Globus pallidus (tissue), 1 donor: Measurements from ENCODE around the gene TMED8.
"Not testable (repeated sequence)": the region's sequence is repeated elsewhere in the genome, so short reads cannot be mapped to it uniquely, and the experiment has no call there.

Source experiments
- DNase-seq: peaks from one replicate; pipeline ENCODE4 v3.0.0-alpha.2; 2015; ENCODE audit warnings: low spot score

Gene TMED8

DNA sequence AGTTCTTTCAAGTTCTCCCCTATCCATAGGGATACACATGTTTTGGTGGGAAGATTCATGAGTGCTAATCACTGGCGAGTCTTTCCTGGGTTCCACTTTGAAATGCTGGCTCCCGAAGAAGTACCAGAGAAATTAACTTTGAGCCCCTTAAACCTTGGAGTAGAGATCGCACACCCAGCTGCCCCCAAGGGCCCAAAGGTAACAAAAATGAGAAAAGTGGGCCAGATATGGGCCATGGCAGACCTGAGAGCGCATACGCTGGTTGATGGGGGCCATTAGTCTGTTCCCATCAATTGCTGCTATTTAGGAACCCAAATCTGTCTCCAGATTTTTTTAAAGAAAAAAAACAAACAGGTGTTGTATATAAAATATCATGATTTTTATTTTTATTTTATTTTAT, 53.9 kb downstream of the TMED8 start:
- DNase-seq = no peak

DNA sequence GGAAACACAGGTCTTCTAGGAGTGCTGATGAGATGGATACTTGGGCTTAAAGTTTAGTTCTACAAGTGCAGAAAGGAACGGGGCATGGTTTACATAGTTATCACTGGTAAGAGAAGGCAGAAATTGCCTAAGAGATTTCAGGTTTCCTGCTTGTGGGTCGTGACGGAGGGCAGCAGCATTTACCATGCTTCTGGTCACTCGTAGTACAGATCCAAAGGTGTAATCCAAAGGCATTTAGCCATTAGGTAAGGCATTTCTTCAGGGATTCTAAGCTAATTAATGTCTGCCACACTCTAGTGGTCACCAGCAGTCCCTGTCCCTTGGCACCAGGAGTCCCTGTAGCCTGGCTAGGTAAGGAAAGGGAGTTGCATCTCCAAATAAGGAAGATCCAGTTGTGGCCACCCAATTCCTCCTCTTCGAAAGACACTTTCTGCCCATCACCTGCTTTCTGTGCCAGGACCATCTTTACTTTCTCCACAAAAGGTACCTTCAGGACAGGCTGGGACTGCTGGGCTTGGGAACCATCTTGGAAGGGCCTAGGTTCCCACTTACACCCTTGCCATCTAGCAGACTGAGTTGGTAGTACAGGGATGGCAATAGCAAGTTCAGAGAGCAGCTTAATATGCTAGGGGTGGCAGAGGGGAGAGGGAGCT, 54.5 kb downstream of the TMED8 start:
- no peak for DNase-seq

DNA sequence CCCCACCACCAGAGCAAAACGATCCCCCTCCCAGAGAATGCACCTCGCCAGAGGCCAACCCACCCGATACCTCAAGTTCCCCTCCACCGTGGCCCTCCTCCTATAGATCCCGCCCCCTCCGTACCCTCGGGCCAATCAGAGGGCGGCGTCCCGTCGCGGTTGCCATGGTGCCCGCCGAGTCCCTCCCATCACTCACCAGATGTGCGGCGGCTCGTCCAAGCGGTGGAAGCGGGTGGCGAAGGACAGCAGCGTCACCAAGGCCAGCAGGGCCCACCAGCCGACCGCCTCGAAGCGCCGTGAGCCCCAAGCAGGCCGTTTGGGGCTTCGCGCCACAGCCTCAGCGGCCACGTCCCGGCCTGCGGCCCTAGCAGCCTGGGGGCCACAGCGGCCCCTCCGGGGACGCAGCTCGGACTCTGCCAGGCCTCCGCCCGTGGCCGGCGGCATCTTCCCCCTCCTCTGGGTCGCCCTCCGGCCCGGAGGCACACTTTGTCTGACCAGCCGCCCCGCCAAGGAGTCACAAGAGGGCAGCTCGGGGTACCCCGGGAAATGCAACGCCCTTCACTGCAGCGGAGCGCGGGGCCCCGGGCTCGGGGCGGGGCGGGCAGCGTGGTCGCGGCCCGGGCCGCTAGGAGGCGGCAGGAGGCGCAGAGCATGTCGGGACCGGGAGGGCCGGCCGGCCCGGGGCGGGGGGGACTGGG, 56.5 kb downstream of the TMED8 start, which contains the start of gene POMT2:
Gene POMT2 (minus strand): TSS at position 646 of the 698 bp plus-strand sequence. CDS start 202 bp downstream, at position 444.
- peak; percentile 93 for DNase-seq

DNA sequence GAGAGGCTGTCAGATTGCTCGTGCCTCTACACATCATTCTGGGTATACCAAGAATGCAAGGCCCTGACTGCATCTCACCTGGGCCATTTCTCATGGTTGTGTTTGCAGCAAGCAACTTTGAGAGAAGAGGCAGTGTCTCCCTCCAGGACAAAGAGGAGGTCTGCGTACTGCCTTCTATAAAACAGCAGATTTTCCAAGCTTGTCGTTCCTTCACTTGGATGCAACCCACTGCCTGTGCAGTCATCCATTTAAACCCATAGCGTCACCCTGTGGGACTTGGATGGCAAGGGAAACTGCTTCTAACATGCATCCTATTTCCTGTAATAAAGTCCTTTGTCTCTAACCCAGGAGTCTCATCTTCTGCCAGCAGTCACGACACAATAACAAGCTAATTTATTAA, 57.5 kb downstream of the TMED8 start:
- DNase-seq = peak; percentile 61

DNA sequence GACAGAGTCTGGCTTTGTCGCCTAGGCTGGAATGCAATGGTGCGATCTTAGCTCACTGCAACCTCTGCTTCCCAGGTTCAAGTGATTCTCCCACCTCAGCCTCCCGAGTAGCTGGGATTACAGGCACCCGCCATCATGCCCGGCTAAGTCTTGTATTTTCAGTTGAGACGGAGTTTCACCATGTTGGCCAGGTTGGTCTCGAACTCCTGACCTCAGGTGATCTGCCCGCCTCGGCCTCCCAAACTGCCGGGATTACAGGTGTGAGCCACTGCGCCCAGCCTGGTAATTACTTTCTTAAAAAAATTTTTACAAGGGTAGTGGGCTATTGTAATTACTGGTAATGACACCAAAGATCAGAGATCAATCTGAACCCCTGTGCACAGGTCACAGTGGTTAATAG, 58.1 kb downstream of the TMED8 start:
- not testable (repeated sequence) for DNase-seq

DNA sequence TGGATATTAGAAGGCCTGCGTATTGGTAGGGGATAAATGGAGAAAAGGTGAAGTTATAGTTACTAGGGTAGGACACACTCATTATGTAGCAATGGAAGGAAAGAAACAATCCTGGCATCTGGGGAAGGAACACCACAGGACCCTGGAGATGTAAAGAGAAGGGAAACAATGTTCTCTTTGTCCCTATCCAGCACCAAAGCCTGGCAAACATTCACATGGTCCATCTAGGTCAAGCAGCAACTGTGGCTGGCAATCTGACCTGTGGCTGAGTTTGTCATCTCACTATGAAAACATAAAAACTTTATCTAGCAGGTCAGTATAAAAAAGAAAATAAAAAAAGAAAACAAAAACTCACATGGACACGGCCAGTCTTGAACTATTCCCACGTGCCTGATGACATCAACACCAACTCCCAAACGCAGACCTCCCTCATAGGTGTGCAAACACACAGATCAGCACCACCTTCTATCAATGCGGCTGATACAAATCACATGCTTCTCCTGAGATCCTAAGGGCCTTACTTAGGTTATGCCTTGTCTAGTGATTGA, 58.8 kb downstream of the TMED8 start:
- peak; percentile 84 for DNase-seq

DNA sequence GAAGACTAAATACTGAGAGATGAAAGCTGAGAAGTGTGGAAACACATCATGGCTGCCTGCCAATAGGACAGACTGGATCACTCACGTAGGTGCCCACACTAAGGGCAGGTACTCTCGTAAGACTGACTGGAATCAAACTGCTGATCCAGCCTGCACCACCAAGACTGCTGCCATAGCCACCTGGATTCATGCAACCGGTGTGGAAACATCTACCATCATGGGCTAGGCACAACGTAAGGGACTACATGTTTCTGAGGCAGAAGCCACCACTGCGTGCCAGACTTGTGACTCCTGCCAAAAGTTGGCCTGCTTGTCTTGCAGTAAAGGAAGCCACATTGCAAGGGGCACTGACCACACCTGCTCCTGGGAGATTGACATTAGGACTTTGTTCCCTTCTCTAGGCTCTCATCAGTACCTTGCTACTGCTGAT, 60.0 kb downstream of the TMED8 start:
- DNase-seq = peak; percentile 41

DNA sequence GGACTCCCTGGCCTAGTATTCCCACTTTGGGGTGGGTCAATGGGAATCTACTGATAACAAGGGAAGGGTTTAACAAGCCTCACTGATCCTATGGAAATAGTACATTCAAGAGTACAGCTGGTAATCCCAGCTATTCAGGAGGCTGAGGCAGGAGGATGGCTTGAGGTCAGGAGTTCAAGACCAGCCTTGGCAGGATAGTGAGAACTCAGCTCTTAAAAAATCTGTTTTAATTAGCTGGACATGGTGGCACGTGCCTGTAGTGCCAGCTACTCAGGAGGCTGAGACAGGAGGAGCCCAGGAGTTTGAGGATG, 60.7 kb downstream of the TMED8 start:
- no peak for DNase-seq

DNA sequence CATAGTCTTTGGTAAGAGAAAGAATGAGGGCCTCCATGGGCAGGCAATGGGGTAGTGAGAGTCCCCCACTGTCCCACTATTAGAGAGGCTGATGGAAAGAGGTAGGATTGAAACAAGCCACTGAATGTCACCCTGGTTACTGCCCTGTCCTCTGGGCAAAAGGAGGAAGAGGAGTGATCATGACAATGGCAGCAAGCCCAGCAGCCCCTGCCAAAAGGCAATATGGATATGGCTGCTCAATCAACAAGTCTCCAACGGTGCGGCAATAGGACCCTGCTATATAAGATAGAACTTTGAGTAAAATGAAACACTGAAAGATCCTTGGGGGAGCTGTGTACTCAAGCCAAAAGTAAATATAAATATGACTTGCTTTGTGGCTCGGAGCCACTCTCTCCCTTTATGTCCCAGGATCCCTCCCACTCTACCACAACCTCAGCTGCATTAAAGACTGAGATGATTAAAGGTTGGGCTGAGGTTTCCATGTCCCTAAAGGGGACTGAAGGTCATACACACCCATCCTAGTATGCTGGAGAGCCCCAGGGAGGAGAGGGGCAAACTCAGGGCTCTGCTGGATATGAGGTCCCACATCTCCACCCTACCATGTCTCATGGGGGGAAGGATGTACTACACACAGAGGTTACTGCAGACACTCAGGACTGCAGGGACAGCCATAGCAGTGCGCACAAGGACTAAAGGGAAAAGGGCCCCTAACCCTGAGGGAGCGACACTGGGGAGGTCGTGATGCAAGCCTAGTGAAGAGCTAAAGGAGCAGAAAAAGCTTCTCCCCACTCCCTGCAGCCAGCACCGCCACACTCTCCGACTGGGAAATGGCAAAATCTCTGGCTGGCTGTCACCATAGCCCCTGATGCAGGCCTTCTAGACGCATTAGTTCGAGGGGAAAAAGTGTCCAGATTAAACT, 62.1 kb downstream of the TMED8 start:
- DNase-seq = peak; percentile 48

DNA sequence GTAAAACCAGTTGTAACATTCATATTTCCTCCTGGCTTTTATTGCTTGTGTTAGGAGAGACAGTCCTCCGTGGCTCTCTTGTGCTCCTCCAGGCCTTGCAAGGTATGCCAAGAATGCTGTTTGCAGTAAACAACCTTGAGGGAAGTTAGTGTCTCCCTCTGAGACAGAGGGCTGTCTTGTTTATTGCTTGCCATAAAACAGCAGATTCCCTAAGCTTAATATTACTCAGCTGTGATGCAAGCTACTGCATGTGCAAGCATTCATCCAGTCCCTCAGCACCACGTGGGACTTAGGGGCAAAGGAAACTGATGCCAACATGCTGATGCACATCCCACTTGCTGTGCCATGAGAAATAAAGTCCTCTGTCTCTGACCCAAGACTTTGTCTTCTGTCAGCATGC, 62.9 kb downstream of the TMED8 start:
- DNase-seq = peak; percentile 82

DNA sequence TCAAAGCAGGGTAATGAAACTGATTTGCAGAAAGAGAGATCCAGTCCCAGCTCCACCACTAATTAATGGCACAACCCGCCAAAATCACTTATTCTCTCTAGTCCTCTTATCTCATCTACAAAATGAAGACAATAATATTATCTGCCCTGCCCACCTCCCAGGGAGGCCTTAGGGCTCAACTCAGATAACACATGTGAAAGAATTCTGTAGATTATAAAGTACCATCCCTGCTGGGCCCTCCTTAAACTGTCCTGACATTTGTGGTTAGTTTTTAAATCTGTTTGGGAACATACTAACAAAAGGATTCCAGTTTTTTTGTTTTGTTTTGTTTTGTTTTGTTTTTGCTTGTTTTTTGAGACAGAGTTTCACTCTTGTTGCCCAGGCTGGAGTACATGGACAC, 63.5 kb downstream of the TMED8 start:
- DNase-seq = no peak

DNA sequence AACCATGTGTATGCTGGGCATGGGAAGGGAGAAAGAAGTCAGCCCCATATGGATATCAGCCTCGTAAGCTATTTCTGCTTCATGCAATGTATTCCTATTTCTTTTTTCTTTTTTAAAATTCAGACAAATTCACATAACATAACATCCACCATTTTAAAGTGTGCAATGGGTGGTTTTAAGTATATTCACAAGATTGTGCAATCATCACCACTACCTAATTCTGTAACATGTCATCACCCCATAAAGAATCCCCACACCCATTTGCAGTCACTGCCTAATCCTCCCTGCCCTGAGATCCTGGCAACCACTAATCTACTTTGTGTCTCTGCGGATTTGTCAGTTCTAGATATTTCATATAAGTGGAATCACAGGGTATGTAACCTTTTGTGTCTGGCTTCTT, 65.7 kb downstream of the TMED8 start:
- DNase-seq = no peak

DNA sequence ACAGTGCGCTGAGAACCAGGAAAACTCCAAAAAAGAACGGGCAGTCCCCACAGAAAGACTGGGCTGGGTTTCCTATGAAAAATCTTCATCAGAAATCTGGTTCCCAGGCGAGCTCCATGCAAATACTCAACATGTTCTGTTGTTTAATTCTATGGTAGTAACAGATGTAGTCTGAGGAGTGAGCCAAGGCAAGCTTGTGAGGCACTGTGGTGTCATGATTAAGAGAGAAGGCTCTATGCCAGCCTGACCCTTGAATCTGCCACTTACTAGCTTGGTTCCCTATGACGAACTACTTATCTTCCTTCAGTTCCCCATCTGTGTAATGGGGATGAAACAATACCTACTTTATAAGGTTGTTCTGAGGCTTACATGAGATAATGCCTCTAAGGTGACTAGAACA, 66.9 kb downstream of the TMED8 start:
- no peak for DNase-seq

DNA sequence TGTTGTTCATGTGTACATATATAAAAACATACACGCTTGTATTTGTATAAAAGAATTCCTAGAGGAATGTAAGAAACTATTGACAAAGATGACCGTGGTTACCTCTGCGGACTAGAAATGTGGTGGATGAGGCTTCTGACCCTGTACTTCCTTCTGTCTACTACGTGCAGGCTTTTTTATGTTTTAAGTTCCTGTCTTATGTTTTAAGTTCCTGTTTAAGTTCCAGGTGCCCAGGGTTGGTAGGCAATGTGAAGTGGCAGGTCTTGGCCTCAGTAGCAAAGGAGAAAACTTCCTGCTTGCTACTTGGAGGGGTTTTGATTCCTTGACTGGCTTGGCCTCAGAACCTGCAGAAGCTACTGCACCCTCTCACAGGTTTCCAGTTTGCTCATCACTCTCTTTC, 67.8 kb downstream of the TMED8 start:
- DNase-seq = no peak

DNA sequence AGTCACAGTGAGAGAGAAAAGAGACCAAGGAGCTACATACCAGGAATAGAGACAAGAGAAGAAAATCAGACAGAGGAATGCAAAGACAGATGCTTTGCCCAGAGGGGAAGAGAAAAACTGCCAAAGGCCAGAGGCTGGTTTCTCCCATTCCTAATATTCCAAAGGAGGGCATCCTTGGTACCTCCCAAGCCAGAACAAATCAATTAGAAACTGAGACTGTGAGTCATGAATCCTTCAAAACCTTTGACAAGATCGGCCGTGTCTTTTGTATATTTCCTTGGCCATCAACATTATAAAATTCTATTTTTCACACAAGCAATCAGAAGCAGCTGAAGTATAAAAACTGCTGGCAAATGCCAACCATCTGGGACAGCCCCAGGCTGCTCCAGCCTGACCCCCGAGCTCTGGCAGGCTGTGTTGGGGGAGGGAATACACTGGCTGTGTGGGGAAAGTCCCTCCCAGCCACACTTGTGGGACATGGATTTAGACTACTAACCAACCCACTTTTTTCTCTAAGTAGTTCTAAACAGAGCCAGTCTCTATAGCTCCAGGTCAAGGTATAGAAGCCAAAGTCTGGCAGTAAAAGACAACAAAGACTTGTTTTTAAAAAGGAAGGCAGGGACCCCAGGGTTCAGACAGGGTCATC, 69.9 kb downstream of the TMED8 start:
- peak; percentile 93 for DNase-seq

DNA sequence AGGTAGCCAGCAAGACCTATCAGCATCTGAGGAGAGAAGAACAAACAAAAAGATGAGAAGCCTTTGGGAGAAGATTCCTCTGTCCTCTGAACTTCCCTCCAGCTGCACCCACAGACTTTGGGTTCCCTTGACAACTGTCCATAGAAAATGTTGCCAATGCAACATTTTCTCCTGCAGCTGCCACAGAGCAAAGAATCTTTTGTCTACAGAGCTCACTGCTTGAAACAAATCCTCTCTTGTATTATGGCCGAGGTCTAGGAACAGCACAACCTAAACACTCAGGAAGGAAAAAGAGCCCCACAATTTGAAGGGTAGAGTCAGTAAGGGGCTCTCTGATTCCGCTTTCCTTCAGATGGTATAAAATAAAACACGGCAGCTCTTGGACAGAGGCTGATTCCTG, 70.5 kb downstream of the TMED8 start:
- DNase-seq = peak; percentile 97

DNA sequence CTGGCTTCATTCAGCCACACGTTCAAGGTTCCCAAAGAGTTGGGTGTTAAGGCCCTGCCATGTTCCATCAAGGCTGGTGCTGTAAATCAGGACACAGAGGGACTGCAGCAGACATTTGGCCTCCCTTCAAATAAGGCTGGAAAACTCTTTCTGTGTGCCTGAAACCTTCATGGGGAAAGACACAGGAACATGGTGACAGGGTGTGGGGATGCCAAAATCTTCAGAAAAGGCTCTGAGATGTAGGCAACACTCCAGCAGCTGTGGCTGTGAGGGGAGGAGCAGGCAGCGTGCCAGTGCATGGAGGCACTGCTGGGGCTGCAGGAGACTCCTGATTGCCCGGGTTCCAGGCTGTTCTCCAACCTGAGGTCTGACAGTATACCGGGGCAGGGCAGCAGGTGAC, 71.2 kb downstream of the TMED8 start:
- peak; percentile 76 for DNase-seq

DNA sequence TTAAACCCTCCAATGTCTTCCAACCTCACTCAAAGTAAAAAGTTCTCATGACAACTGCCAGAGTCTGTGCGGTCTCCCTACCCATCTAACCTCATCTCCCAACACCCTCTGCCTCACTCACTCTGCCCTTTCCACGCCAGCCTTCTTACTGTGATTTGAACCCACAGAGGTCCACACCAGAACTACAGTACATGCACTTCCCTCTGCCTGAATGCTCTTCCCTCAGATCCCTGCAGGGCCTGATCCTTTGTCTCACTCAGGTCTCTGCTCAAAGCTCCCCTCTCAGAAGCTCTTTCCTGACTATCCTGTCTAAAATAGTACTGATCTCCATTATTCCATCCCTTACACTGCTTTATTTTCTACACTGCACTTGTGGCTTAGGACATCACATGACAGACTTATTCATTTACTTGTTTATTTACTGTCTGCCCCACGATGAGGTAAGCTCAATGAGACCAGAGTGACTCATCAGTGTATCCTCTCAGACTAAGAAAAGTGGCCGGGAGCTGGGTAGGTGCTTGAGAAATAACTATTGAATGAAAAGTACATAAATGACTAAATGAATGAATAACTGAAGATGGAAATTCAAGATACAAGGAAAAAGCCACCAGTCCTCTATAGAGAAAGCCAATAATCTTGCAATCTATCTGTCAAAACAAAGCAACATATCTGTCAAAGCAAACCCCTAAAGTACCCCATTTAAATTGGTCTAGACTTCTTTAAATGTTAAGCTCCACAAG, 73.3 kb downstream of the TMED8 start:
- peak; percentile 73 for DNase-seq

DNA sequence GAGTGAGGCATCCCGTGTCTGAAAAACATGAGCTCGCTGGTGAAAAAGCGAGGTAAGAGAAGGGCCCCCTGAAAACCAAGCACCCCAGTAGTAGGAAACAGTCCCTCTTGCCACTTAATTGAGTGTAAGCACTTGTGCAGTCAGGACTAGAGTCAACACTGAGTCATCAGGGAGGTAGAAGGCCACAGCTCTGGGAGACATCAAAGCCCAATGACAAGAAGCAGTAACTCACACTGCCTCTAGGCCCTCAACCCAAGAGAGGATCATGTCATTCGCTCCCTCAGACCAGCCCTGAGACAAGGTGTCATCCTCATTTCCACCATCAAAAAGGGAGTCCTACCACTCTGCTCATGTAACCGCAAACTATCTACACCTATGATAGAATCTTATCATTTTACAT, 74.0 kb downstream of the TMED8 start:
- DNase-seq = no peak

DNA sequence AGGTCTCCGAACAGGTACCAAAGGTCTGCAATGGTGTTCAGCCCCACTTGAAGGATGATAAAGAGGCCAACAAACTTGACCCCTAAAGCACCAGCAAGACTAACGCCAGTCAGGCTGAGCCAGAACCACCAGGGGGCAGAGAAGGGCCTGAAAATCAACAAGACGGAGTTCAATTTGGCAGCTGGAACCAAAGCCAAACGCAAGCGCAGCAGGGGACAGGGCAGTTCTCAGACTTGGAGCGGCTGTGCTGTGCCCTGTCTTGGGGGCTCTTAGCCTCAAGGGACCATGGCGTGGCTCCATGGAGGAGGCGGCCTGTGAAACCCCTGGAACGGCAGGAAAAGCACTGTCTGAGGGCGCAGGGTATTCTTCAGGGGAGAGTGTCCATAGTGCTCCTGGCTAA, 75.8 kb downstream of the TMED8 start:
- DNase-seq = peak; percentile 96

DNA sequence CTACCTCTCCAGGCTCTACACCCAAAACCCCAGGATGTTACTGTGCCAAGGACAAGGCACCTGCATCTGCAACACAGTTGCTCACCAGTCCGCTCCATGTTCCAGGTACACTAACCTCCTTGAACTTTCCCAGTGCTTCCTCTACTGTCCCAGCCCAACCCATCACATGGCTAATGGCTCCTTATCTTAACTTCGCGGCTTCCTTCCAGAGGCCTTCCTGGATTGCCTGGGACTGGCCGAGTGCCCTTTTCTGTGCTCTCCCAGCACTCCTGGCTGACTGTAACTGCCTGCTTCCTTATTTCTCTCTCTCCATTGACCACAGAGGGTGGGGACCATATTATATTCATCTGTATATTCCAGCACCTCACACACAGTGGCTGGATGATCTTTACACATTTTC, 77.1 kb downstream of the TMED8 start:
- DNase-seq = no peak
